NT2/D1 (cell line): ENCODE data around the gene GALNT1.
A peak's percentile ranks its signal among the peaks of the same experiment; 100 is the strongest.

Experiments
- DNase-seq: peaks from one replicate; pipeline ENCODE4 v3.0.0-alpha.2; 2011; ENCODE audit warnings: low read depth, low spot score
- H3K27me3 ChIP-seq: 2 replicates; pipeline ENCODE4 v1.6.0; 2011; ENCODE audit warnings: mild to moderate bottlenecking; ENCODE audit not compliant: insufficient read length, insufficient read depth
- H3K36me3 ChIP-seq: 2 replicates; pipeline ENCODE4 v1.6.1; 2011; ENCODE audit warnings: mild to moderate bottlenecking, low read length, mixed read lengths; ENCODE audit not compliant: insufficient read depth, insufficient read length
- H3K4me1 ChIP-seq: 2 replicates; pipeline ENCODE4 v1.5.1; 2011; ENCODE audit not compliant: insufficient read depth, insufficient read length
- H3K4me3 ChIP-seq: 2 replicates; pipeline ENCODE4 v1.5.1; 2011; ENCODE audit warnings: low read depth; ENCODE audit not compliant: insufficient read length
- H3K9ac ChIP-seq: 2 replicates; pipeline ENCODE4 v1.6.0; 2011; ENCODE audit warnings: low read depth; ENCODE audit not compliant: insufficient read length
- H3K9me3 ChIP-seq: 2 replicates; pipeline ENCODE4 v1.5.1; 2011; ENCODE audit warnings: mild to moderate bottlenecking, low read length; ENCODE audit not compliant: insufficient read depth
- SUZ12 ChIP-seq: IDR thresholded peaks from 2 replicates; pipeline ENCODE4 v1.6.1; 2011; ENCODE audit not compliant: insufficient read length, insufficient read depth; ENCODE audit errors: extremely low read depth
- YY1 ChIP-seq: IDR thresholded peaks from 2 replicates; pipeline ENCODE4 v1.6.1; 2011; ENCODE audit not compliant: insufficient read length, insufficient read depth
- ZNF274 ChIP-seq: IDR thresholded peaks from 2 replicates; pipeline ENCODE4 v1.6.1; 2011; ENCODE audit warnings: mild to moderate bottlenecking, low read depth, low read length

Gene GALNT1

DNA sequence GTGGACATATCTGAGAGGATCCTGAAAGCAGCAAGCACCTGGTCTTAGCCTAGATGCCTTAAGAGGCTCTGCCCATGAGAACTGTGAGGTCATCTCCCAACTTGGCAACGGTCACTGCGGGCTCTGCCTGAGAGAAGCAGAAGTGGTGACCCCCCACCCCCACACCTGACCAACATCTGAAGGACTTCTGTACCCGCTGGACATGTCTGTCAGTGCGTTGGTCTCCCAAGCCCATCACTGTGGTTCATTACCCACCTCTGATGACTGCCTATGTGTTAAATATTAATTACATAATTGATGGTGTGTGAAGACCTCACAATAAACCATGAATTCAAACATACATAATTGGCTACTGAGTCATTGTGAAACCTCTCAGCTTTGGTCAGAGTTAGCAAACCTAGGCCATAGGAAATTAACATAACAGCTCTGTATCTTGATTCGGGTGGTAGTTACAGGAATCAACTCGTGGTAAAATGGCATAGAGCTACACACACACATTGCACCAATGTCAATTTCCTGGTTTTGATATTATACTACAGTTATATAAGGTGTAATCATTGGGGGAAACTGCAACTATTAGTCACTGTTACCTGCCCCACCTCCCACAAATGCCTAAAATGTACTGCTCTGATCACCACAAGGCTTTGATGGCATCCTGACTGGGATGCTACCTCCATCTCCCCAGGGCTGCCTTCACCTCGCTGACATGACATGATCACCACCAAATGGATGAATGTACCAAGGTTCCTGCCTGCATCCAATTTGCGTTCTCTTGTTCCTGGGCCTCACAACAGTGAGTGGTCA, 4.3 kb upstream of the GALNT1 start:
- TF ChIP-seq ZNF274 (no peak), YY1 (no peak), SUZ12 (no peak)

DNA sequence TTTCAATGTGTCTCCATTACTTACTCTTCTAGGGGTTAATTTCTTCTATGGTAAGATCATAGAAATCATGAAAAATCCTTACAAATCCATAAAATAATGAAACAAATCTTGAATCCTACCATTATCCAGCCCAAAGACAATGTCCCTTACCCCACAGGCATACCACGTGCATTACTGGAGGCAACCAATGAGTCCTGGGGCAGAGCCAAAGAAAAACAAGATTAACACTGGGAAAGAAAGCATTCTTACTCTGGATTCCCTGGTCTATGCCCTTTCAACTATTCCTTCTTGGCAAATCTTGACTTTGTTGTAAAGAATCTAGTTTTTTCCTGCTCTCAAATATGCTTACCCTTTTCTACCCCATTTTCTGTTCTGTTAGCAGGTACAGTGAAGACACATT, 3.1 kb upstream of the GALNT1 start:
- H3K4me1 ChIP-seq: no peaks in the 10 kb centered on the region
- peaks cover 16% of the 10 kb centered on the region for H3K9me3 ChIP-seq
- H3K36me3 ChIP-seq: no peaks in the 10 kb centered on the region
- H3K27me3 ChIP-seq: peaks cover 8% of the 10 kb centered on the region
- H3K9ac ChIP-seq: no peak overlapping the region
- H3K4me3 ChIP-seq: no peak overlapping the region
- no peak for DNase-seq
- TF ChIP-seq SUZ12: no peak
- TF ChIP-seq ZNF274: no peak
- TF ChIP-seq YY1: no peak

More for the DNA sequence above, 4.3 kb upstream of the GALNT1 start:
- Histone ChIP-seq H3K36me3 (no peaks in the 10 kb centered on the region), H3K4me3 (no peak overlapping the region), H3K9ac (no peak overlapping the region), H3K27me3 (peaks cover 8% of the 10 kb centered on the region), H3K9me3 (peaks cover 16% of the 10 kb centered on the region), H3K4me1 (no peaks in the 10 kb centered on the region)
- DNase-seq: no peak

DNA sequence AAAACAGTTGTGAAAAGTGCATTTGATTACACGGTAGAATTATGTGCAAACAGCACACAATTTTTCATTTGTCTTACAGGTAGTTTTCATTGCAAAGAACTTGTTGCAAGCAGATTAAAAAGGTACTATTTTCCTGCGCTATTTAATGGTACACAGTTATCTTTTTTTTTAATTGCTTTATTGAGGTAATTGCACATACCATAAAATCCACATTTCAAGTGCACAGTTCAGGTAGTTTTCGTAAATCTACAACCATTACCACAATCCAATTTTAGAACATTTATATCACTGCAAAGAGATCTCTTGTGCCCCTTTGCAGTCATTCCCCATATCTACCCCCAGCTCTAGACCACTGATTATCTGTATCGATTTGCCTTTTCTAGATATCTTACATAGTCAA, 2.6 kb upstream of the GALNT1 start:
- no peak for DNase-seq
- peaks cover 8% of the 10 kb centered on the region for H3K27me3 ChIP-seq
- no peak overlapping the region for H3K9ac ChIP-seq
- H3K9me3 ChIP-seq: peaks cover 16% of the 10 kb centered on the region
- H3K4me1 ChIP-seq: no peaks in the 10 kb centered on the region
- no peaks in the 10 kb centered on the region for H3K36me3 ChIP-seq
- TF ChIP-seq YY1 (no peak), SUZ12 (no peak), ZNF274 (no peak)
- H3K4me3 ChIP-seq: no peak overlapping the region

GRCh38 chr18:35580701-35581539, 620 bp upstream of the GALNT1 start:
- Histone ChIP-seq H3K9me3 (peaks cover 25% of the 10 kb centered on the region), H3K27me3 (peaks cover 8% of the 10 kb centered on the region), H3K4me3 (peak overlapping the region; percentile 57), H3K36me3 (no peaks in the 10 kb centered on the region), H3K4me1 (no peaks in the 10 kb centered on the region), H3K9ac (peak overlapping the region; percentile 81)
- TF ChIP-seq SUZ12 (no peak), ZNF274 (no peak), YY1 (no peak)
- peak; percentile 27 for DNase-seq

GRCh38 chr18:35581898-35582641, 530 bp downstream of the GALNT1 start:
- peaks cover 8% of the 10 kb centered on the region for H3K27me3 ChIP-seq
- no peaks in the 10 kb centered on the region for H3K36me3 ChIP-seq
- H3K4me3 ChIP-seq: peak overlapping the region; percentile 51
- H3K4me1 ChIP-seq: no peaks in the 10 kb centered on the region
- no peak for DNase-seq
- TF ChIP-seq SUZ12 (no peak), YY1 (no peak), ZNF274 (no peak)
- peak overlapping the region; percentile 76 for H3K9ac ChIP-seq
- H3K9me3 ChIP-seq: peaks cover 17% of the 10 kb centered on the region; the same call in 1 of the 2 replicates

DNA sequence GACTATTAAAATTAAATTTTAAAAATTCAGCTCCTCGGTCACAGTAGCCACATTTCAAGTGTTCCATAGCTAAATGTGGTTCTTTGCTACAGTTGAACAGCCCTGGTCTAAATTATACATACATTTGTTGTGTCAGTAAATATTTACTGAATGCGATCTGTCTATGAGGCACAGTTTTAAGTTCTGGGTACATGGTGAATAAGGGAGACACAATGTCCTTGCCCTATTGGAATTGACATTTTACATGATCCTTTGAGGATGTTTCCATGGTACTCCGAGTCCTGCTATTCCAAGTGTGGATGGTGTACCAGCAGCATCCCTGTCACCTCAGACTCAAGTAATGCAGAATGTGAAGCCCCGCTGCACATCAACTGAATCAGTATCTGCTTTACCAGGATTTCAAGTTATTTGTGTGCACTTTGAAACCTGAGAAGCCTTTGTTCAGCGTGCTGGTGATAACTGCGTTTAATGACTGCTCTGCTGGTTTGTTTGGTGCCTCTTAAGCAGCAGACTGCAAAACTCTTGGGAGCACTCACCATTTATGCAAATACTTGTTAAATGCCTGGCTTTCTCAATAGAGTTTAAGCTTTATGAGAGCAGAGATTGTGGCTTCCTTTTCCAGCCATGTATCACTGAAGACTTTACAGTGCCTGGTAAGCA, 1.5 kb downstream of the GALNT1 start:
- H3K27me3 ChIP-seq: peaks cover 8% of the 10 kb centered on the region
- peaks cover 23% of the 10 kb centered on the region; the same call in 1 of the 2 replicates for H3K9me3 ChIP-seq
- TF ChIP-seq SUZ12 (no peak), ZNF274 (no peak), YY1 (no peak)
- no peak for DNase-seq
- H3K4me1 ChIP-seq: no peaks in the 10 kb centered on the region
- no peaks in the 10 kb centered on the region for H3K36me3 ChIP-seq
- H3K9ac ChIP-seq: no peak overlapping the region
- no peak overlapping the region for H3K4me3 ChIP-seq
